GM10266 (cell line): Measurements from ENCODE around the gene NPW.

ENCODE experiments used
- DNase-seq: peaks from one replicate; pipeline ENCODE4 v3.0.0; 2012; ENCODE audit errors: extremely low spot score
- CTCF ChIP-seq: IDR thresholded peaks from 2 replicates; pipeline ENCODE4 v1.5.1; 2012; ENCODE audit warnings: mild to moderate bottlenecking, low read depth; ENCODE audit not compliant: control insufficient read depth, insufficient read depth; ENCODE audit errors: missing control alignments

Gene NPW

GRCh38 chr16:2016407-2016922, 3.1 kb upstream of the NPW start:
- peak; percentile 27 for TF ChIP-seq CTCF

GRCh38 chr16:2019921-2020831, 591 bp downstream of the NPW start:
- TF ChIP-seq CTCF: no peak
- no peak for DNase-seq

More at GRCh38 chr16:2016407-2016922, 3.1 kb upstream of the NPW start:
- DNase-seq: no peak

DNA sequence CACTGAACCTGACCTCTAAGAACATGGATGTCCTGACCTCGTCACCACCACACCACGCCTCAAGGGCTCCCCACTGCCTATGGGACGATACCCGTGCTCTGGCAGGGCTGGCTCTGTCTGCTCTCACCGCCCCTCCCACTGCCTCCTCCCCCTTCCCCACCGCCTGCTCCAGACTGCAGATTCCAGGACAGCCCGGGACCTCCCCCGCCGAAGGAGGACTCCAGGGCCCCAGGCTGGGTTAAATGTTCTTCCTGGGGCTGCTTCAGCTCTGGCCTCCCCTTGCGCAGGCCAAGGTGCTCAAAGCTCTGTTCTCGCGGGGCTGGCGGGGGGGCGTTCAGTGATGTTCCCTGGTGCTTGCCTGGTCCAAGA, 3.1 kb downstream of the NPW start:
- DNase-seq: no peak

DNA sequence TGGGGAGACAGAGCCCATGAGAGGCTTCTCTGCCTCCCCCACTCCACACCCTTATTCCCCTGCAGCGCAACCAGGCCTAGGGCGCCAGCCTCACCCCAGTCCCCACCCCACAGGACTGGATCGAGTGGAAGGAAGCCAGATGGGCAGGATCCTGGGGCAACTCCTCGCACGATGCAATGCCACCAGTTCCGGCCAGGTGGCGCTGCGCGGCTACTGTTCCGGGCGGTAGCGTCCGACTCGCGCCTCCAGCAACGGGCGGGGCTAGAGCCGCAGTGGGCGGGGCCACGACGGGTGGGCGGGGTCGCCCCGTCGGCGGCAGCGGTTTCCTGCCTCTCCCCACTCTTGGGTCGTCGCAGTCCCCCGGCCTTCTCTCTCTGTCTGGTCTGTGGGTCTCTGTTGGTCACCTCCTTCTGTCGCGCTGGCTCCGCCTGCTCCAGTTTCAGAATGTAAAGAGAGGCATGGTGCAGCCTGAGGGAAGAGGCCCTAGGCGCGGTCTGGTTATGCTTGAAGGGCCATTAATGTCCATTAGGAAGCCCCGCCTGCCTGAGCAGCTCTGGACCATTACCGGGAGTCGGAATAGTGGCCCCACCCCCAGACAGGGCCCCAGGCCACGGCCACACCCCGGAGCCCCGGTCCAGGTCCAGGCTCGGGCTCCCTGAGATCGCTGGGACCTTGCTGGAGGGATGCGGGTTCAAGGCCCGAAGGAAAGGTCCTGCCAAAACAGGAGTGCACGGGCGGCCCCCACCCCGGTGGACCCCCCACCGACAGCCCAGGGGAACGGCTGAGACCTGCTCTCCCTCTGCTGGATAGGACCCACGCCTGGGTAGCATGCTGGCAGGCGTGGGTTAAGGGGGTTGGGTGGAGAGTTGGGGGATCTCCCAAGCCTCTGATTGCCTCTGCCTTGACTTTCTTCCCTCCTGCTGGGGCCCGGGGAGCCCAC, 3.8 kb downstream of the NPW start:
- TF ChIP-seq CTCF: peak; percentile 98
- peak; percentile 99 for DNase-seq

More for the DNA sequence above, 3.1 kb downstream of the NPW start:
- TF ChIP-seq CTCF: no peak

- DNase-seq: no peak
- no peak for TF ChIP-seq CTCF
Measured at GRCh38 chr16:2024032-2024420, 4.4 kb downstream of the NPW start.

DNA sequence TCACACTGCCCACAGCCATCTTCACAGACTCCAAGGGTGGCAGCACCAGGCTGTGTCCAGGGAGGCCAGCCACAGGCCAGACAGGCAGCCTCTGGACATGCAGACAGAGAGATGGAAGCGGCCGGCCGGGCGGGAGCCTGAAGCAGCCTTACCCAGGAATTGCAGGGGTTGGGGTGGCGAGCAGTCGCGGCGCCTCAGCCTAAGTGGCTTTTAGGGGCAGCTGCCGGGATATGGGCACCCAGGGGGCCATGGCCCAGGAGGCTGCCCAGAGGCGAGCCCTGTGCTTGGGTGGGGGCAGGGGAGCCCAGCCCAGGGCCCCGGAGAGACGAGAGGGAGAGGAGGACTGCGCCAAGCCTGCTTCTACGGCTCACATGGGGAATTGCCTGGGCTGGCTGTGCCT, 5.7 kb downstream of the NPW start:
- no peak for DNase-seq
- no peak for TF ChIP-seq CTCF
